ENCODE data around the gene CRYM.

The CRYM gene

GRCh38 chr16:21233521-21234150 is 44.5 kb downstream of the CRYM start, which contains the start of gene ANKS4B:
TSS of gene ANKS4B (plus strand) at chr16:21233699. CDS start at chr16:21233738, 39 bp downstream.
- H3K27ac ChIP-seq (ENCODE audit: low read depth, low read length) = no peak within 1 kb of the TSS
- no peak for DNase-seq
- H3K23ac ChIP-seq (ENCODE audit: low read length) = no peak within 1 kb of the TSS
- H3K36me3 ChIP-seq (ENCODE audit: control insufficient read depth, insufficient read depth, low read length) = no peaks in the 10 kb centered on the region
- no peak within 1 kb of the TSS for H3K9ac ChIP-seq (ENCODE audit: low read length)
- no peak within 1 kb of the TSS for H3K56ac ChIP-seq (ENCODE audit: low read length)
- WGBS (ENCODE audit: extremely low coverage, insufficient coverage, low lambda C conversion rate) = no CpG with 5 or more reads among the region's 11 CpGs
- H4K8ac ChIP-seq (ENCODE audit: low read depth, low read length) = no peak within 1 kb of the TSS
- no peak within 1 kb of the TSS for H3K4ac ChIP-seq (ENCODE audit: low read depth, low read length)
- H3K4me3 ChIP-seq (ENCODE audit: low read length) = no peak within 1 kb of the TSS
- no peaks in the 10 kb centered on the region for H3K79me2 ChIP-seq (ENCODE audit: control insufficient read depth, insufficient read depth, low read length)
- H2BK15ac ChIP-seq (replicated peaks; ENCODE audit: low read depth) = no peak within 1 kb of the TSS
- H3K27me3 ChIP-seq (ENCODE audit: insufficient read depth, low read length, poor library complexity) = no peaks in the 10 kb centered on the region
- H2BK120ac ChIP-seq (ENCODE audit: low read depth, low read length) = no peak within 1 kb of the TSS
- H3K79me1 ChIP-seq (ENCODE audit: low read length) = no peaks in the 10 kb centered on the region
- no peak within 1 kb of the TSS for H3K4me2 ChIP-seq (ENCODE audit: low read length)
- no peak within 1 kb of the TSS for H2BK5ac ChIP-seq (ENCODE audit: low read length)
- H2AK5ac ChIP-seq (ENCODE audit: low read length) = no peak within 1 kb of the TSS
- H3K4me1 ChIP-seq (ENCODE audit: control insufficient read depth, low read depth, low read length) = no peaks in the 10 kb centered on the region
- no peak within 1 kb of the TSS for H3K18ac ChIP-seq (ENCODE audit: low read length)
- H4K5ac ChIP-seq (ENCODE audit: low read length) = no peak within 1 kb of the TSS

- Histone ChIP-seq H3K79me2 (ENCODE audit: control insufficient read depth, insufficient read depth, low read length) (no peaks in the 10 kb centered on the region), H3K4me3 (ENCODE audit: low read length) (no peak overlapping the region), H3K36me3 (ENCODE audit: control insufficient read depth, insufficient read depth, low read length) (no peaks in the 10 kb centered on the region), H2BK120ac (ENCODE audit: low read depth, low read length) (no peak overlapping the region), H3K18ac (ENCODE audit: low read length) (no peak overlapping the region), H2BK15ac (replicated peaks; ENCODE audit: low read depth) (no peak overlapping the region), H3K4ac (ENCODE audit: low read depth, low read length) (no peak overlapping the region), H3K79me1 (ENCODE audit: low read length) (no peaks in the 10 kb centered on the region), H3K4me2 (ENCODE audit: low read length) (no peak overlapping the region), H3K9ac (ENCODE audit: low read length) (no peak overlapping the region), H4K8ac (ENCODE audit: low read depth, low read length) (no peak overlapping the region), H3K27me3 (ENCODE audit: insufficient read depth, low read length, poor library complexity) (no peaks in the 10 kb centered on the region), H3K56ac (ENCODE audit: low read length) (no peak overlapping the region), H4K5ac (ENCODE audit: low read length) (no peak overlapping the region), H3K23ac (ENCODE audit: low read length) (no peak overlapping the region), H2BK5ac (ENCODE audit: low read length) (no peak overlapping the region), H3K4me1 (ENCODE audit: control insufficient read depth, low read depth, low read length) (no peaks in the 10 kb centered on the region), H3K27ac (ENCODE audit: low read depth, low read length) (no peak overlapping the region), H2AK5ac (ENCODE audit: low read length) (no peak overlapping the region)
- no peak for DNase-seq
- WGBS (ENCODE audit: extremely low coverage, insufficient coverage, low lambda C conversion rate) = no CpG with 5 or more reads among the region's 1 CpG
These were observed 45.0 kb downstream of the CRYM start for GRCh38 chr16:21233045-21233520.

- WGBS (ENCODE audit: extremely low coverage, insufficient coverage, low lambda C conversion rate) = no CpG with 5 or more reads among the region's 2 CpGs
- no peak overlapping the region for H3K4ac ChIP-seq (ENCODE audit: low read depth, low read length)
- H2BK15ac ChIP-seq (replicated peaks; ENCODE audit: low read depth) = no peak overlapping the region
- no peak overlapping the region for H3K4me3 ChIP-seq (ENCODE audit: low read length)
- no peaks in the 10 kb centered on the region for H3K79me2 ChIP-seq (ENCODE audit: control insufficient read depth, insufficient read depth, low read length)
- no peaks in the 10 kb centered on the region for H3K27me3 ChIP-seq (ENCODE audit: insufficient read depth, low read length, poor library complexity)
- no peak for DNase-seq
- H3K23ac ChIP-seq (ENCODE audit: low read length) = no peak overlapping the region
- H3K9ac ChIP-seq (ENCODE audit: low read length) = no peak overlapping the region
- no peak overlapping the region for H4K8ac ChIP-seq (ENCODE audit: low read depth, low read length)
- no peaks in the 10 kb centered on the region for H3K79me1 ChIP-seq (ENCODE audit: low read length)
- H3K18ac ChIP-seq (ENCODE audit: low read length) = no peak overlapping the region
- no peaks in the 10 kb centered on the region for H3K36me3 ChIP-seq (ENCODE audit: control insufficient read depth, insufficient read depth, low read length)
- H2AK5ac ChIP-seq (ENCODE audit: low read length) = no peak overlapping the region
- no peak overlapping the region for H4K5ac ChIP-seq (ENCODE audit: low read length)
- no peak overlapping the region for H3K4me2 ChIP-seq (ENCODE audit: low read length)
- no peak overlapping the region for H2BK5ac ChIP-seq (ENCODE audit: low read length)
- no peak overlapping the region for H3K56ac ChIP-seq (ENCODE audit: low read length)
- no peak overlapping the region for H2BK120ac ChIP-seq (ENCODE audit: low read depth, low read length)
- H3K4me1 ChIP-seq (ENCODE audit: control insufficient read depth, low read depth, low read length) = no peaks in the 10 kb centered on the region
- no peak overlapping the region for H3K27ac ChIP-seq (ENCODE audit: low read depth, low read length)
These were observed 49.7 kb downstream of the CRYM start for GRCh38 chr16:21228361-21228872.

GRCh38 chr16:21227866-21228265 is 50.2 kb downstream of the CRYM start:
- H2AK5ac ChIP-seq (ENCODE audit: low read length) = no peak overlapping the region
- DNase-seq = no peak
- no peak overlapping the region for H3K4me2 ChIP-seq (ENCODE audit: low read length)
- H3K4me1 ChIP-seq (ENCODE audit: control insufficient read depth, low read depth, low read length) = no peaks in the 10 kb centered on the region
- H3K79me1 ChIP-seq (ENCODE audit: low read length) = no peaks in the 10 kb centered on the region
- no peak overlapping the region for H4K8ac ChIP-seq (ENCODE audit: low read depth, low read length)
- no peak overlapping the region for H3K4ac ChIP-seq (ENCODE audit: low read depth, low read length)
- H3K23ac ChIP-seq (ENCODE audit: low read length) = no peak overlapping the region
- H3K27ac ChIP-seq (ENCODE audit: low read depth, low read length) = no peak overlapping the region
- no peak overlapping the region for H2BK120ac ChIP-seq (ENCODE audit: low read depth, low read length)
- H3K79me2 ChIP-seq (ENCODE audit: control insufficient read depth, insufficient read depth, low read length) = no peaks in the 10 kb centered on the region
- no peak overlapping the region for H4K5ac ChIP-seq (ENCODE audit: low read length)
- H3K36me3 ChIP-seq (ENCODE audit: control insufficient read depth, insufficient read depth, low read length) = no peaks in the 10 kb centered on the region
- H3K27me3 ChIP-seq (ENCODE audit: insufficient read depth, low read length, poor library complexity) = no peaks in the 10 kb centered on the region
- no peak overlapping the region for H2BK5ac ChIP-seq (ENCODE audit: low read length)
- H2BK15ac ChIP-seq (replicated peaks; ENCODE audit: low read depth) = no peak overlapping the region
- no peak overlapping the region for H3K9ac ChIP-seq (ENCODE audit: low read length)
- H3K18ac ChIP-seq (ENCODE audit: low read length) = no peak overlapping the region
- H3K56ac ChIP-seq (ENCODE audit: low read length) = no peak overlapping the region
- H3K4me3 ChIP-seq (ENCODE audit: low read length) = no peak overlapping the region

GRCh38 chr16:21226749-21227148 is 51.3 kb downstream of the CRYM start:
- H3K27ac ChIP-seq (ENCODE audit: low read depth, low read length) = no peak overlapping the region
- H3K36me3 ChIP-seq (ENCODE audit: control insufficient read depth, insufficient read depth, low read length) = no peaks in the 10 kb centered on the region
- H3K79me2 ChIP-seq (ENCODE audit: control insufficient read depth, insufficient read depth, low read length) = no peaks in the 10 kb centered on the region
- H4K8ac ChIP-seq (ENCODE audit: low read depth, low read length) = no peak overlapping the region
- H4K5ac ChIP-seq (ENCODE audit: low read length) = no peak overlapping the region
- H3K79me1 ChIP-seq (ENCODE audit: low read length) = no peaks in the 10 kb centered on the region
- no peak overlapping the region for H3K23ac ChIP-seq (ENCODE audit: low read length)
- DNase-seq = no peak
- no peak overlapping the region for H3K4me3 ChIP-seq (ENCODE audit: low read length)
- H3K9ac ChIP-seq (ENCODE audit: low read length) = no peak overlapping the region
- H3K4me2 ChIP-seq (ENCODE audit: low read length) = no peak overlapping the region
- H2BK15ac ChIP-seq (replicated peaks; ENCODE audit: low read depth) = no peak overlapping the region
- no peak overlapping the region for H2BK5ac ChIP-seq (ENCODE audit: low read length)
- H2AK5ac ChIP-seq (ENCODE audit: low read length) = no peak overlapping the region
- no peak overlapping the region for H2BK120ac ChIP-seq (ENCODE audit: low read depth, low read length)
- no peak overlapping the region for H3K4ac ChIP-seq (ENCODE audit: low read depth, low read length)
- H3K56ac ChIP-seq (ENCODE audit: low read length) = no peak overlapping the region
- H3K4me1 ChIP-seq (ENCODE audit: control insufficient read depth, low read depth, low read length) = no peaks in the 10 kb centered on the region
- H3K27me3 ChIP-seq (ENCODE audit: insufficient read depth, low read length, poor library complexity) = no peaks in the 10 kb centered on the region
- no peak overlapping the region for H3K18ac ChIP-seq (ENCODE audit: low read length)

GRCh38 chr16:21224800-21225199 is 53.3 kb downstream of the CRYM start:
- H2BK15ac ChIP-seq (replicated peaks; ENCODE audit: low read depth) = no peak overlapping the region
- H3K79me2 ChIP-seq (ENCODE audit: control insufficient read depth, insufficient read depth, low read length) = no peaks in the 10 kb centered on the region
- H3K4me3 ChIP-seq (ENCODE audit: low read length) = no peak overlapping the region
- no peak overlapping the region for H2AK5ac ChIP-seq (ENCODE audit: low read length)
- no peak overlapping the region for H3K18ac ChIP-seq (ENCODE audit: low read length)
- no peaks in the 10 kb centered on the region for H3K27me3 ChIP-seq (ENCODE audit: insufficient read depth, low read length, poor library complexity)
- no peaks in the 10 kb centered on the region for H3K36me3 ChIP-seq (ENCODE audit: control insufficient read depth, insufficient read depth, low read length)
- H3K4me2 ChIP-seq (ENCODE audit: low read length) = no peak overlapping the region
- H3K4ac ChIP-seq (ENCODE audit: low read depth, low read length) = no peak overlapping the region
- H3K23ac ChIP-seq (ENCODE audit: low read length) = no peak overlapping the region
- WGBS (ENCODE audit: extremely low coverage, insufficient coverage, low lambda C conversion rate) = no CpG with 5 or more reads among the region's 2 CpGs
- H2BK120ac ChIP-seq (ENCODE audit: low read depth, low read length) = no peak overlapping the region
- no peak overlapping the region for H3K9ac ChIP-seq (ENCODE audit: low read length)
- no peak overlapping the region for H3K27ac ChIP-seq (ENCODE audit: low read depth, low read length)
- H3K56ac ChIP-seq (ENCODE audit: low read length) = no peak overlapping the region
- no peaks in the 10 kb centered on the region for H3K79me1 ChIP-seq (ENCODE audit: low read length)
- H2BK5ac ChIP-seq (ENCODE audit: low read length) = no peak overlapping the region
- no peak for DNase-seq
- no peaks in the 10 kb centered on the region for H3K4me1 ChIP-seq (ENCODE audit: control insufficient read depth, low read depth, low read length)
- no peak overlapping the region for H4K8ac ChIP-seq (ENCODE audit: low read depth, low read length)
- H4K5ac ChIP-seq (ENCODE audit: low read length) = no peak overlapping the region
